Vagina (tissue), 2 donors: ENCODE results near the gene PADI1. TPM values are rescaled to one million over a fixed set of nuclear protein-coding genes. Genes with fewer than 3 reads are reported as not detected.

Experiments used
- DNase-seq, 2 donors: peaks; one replicate each; pipeline ENCODE4 v3.0.0-alpha.2; 2017; ENCODE audit errors: extremely low spot score in 2 of 2
- H3K27ac ChIP-seq: fragments of 200-600 bp; sonication (generic); one replicate; pipeline ENCODE4 v1.5.1; 2019
- H3K27me3 ChIP-seq: fragments of 200-600 bp; sonication (generic); one replicate; pipeline ENCODE4 v1.5.1; 2019
- H3K36me3 ChIP-seq, 2 donors: fragments of 200-600 bp; sonication (generic); one replicate each; pipeline ENCODE4 v1.5.1; 2017 to 2019
- H3K4me1 ChIP-seq: fragments of 200-600 bp; sonication (generic); one replicate; pipeline ENCODE4 v1.5.1; 2019
- H3K4me3 ChIP-seq, 2 donors: fragments of 200-600 bp; sonication (generic); 1 replicate in 1 of 2; 2 replicates in 1 of 2; pipeline ENCODE4 v1.5.1; 2016 to 2019
- H3K9me3 ChIP-seq: fragments of 200-600 bp; sonication (generic); one replicate; pipeline ENCODE4 v1.5.1; 2019
- CTCF ChIP-seq, 3 experiments: fragments of 450-650 bp in 2 of 3; fragments of 200-600 bp in 1 of 3; sonication (generic) in 1 of 3; IDR thresholded peaks; one replicate each; pipeline ENCODE4 v1.5.1; 2017 to 2019; ENCODE audit warnings: antibody characterized with exemption in 3 of 3, mild to moderate bottlenecking in 2 of 3, moderate library complexity in 2 of 3
- POLR2A ChIP-seq, 2 donors: fragments of 450-650 bp; IDR thresholded peaks; one replicate each; pipeline ENCODE4 v1.6.1; 2017; ENCODE audit warnings: antibody characterized with exemption in 2 of 2, mild to moderate bottlenecking in 2 of 2, moderate library complexity in 2 of 2
- POLR2AphosphoS5 ChIP-seq, 2 donors: sonication (generic); formaldehyde crosslinking; IDR thresholded peaks; one replicate each; pipeline ENCODE4 v1.9.0; 2017; ENCODE audit warnings: antibody characterized with exemption in 2 of 2, mild to moderate bottlenecking in 2 of 2, low read depth in 1 of 2; ENCODE audit not compliant: insufficient read depth in 1 of 2
- intact Hi-C: fragments of 100-400 bp; cut with DNase I; formaldehyde crosslinking; loops from one replicate; pipeline ENCODE4 v1.15.1; 2023
- total RNA-seq: library from RNA; depleted of rRNA; stranded (reverse); fragments of >200 nt; gene quantifications from one replicate; pipeline ENCODE4 v1.2.3, GENCODE V29; 2016

Gene PADI1
- total RNA-seq, 1 donor from 2014 or later = 46.4 TPM

- TF ChIP-seq POLR2A (IDR thresholded peaks at IDR 0.05) (no peak), CTCF (IDR thresholded peaks at IDR 0.05) (no peak), POLR2AphosphoS5 (IDR thresholded peaks at IDR 0.05; ENCODE audit: insufficient read depth in 1 of 2, low read depth in 1 of 2) (no peak)
- H3K27me3 ChIP-seq = no peaks in the 10 kb centered on the region
- no peaks in the 10 kb centered on the region for H3K36me3 ChIP-seq
- no peak overlapping the region for H3K27ac ChIP-seq
- no peak overlapping the region for H3K4me3 ChIP-seq
- H3K4me1 ChIP-seq = no peaks in the 10 kb centered on the region
- intact Hi-C loops = no loop called here
- H3K9me3 ChIP-seq = no peaks in the 10 kb centered on the region
- DNase-seq = no peak
Observed at GRCh38 chr1:17264470-17264869, 59.5 kb downstream of the PADI1 start.

DNA sequence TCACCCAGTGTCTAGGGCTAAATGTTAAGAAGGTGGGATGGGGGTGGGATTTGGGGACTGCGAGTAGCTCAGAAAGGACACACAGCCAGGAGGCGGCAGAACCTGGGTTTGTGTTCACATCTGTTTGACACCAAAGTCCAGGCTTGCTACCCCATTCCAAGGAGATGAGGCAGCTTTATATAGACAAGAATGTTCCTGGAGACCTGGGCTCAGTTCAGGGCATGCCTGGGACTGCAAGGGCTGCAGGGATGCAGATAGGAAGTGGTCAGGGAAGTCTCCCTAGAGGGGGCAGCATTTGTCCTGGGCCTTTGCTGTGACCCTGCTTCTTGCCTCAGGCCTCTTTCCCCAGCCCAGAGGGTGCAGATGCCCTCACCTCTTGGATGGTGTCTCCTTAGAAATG lies 60.2 kb downstream of the PADI1 start:
- Histone ChIP-seq H3K4me1 (no peaks in the 10 kb centered on the region), H3K9me3 (no peaks in the 10 kb centered on the region), H3K4me3 (no peak overlapping the region), H3K27ac (no peak overlapping the region), H3K27me3 (no peaks in the 10 kb centered on the region), H3K36me3 (no peaks in the 10 kb centered on the region)
- TF ChIP-seq POLR2A (IDR thresholded peaks at IDR 0.05) (no peak), CTCF (IDR thresholded peaks at IDR 0.05) (no peak)
- intact Hi-C loops = no loop called here
- DNase-seq = no peak

DNA sequence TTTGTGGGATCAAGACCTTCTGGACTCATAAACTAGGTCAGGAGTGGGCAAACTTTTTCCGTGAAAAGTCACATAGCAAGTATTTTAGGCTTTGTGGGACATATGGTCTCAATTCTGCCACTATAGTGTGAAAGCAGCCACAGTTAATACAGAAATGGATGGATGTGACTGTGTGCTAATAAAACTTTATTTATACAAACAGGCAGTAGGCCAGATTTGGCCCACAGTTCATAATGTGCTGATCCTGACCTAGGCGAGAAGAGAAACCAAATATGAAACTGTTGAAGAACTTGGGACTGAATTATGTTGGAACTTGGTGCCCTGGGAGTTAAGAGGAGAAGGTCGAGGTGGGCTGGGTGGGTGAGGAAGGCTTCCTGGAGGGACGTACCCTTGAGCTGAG lies 61.0 kb downstream of the PADI1 start:
- no peak for DNase-seq
- Histone ChIP-seq H3K36me3 (no peaks in the 10 kb centered on the region), H3K9me3 (no peaks in the 10 kb centered on the region), H3K4me3 (no peak overlapping the region), H3K27me3 (no peaks in the 10 kb centered on the region), H3K27ac (no peak overlapping the region), H3K4me1 (no peaks in the 10 kb centered on the region)
- TF ChIP-seq POLR2AphosphoS5 (IDR thresholded peaks at IDR 0.05; ENCODE audit: insufficient read depth in 1 of 2, low read depth in 1 of 2) (no peak), CTCF (IDR thresholded peaks at IDR 0.05) (no peak), POLR2A (IDR thresholded peaks at IDR 0.05) (no peak)
- intact Hi-C loops = no loop called here

DNA sequence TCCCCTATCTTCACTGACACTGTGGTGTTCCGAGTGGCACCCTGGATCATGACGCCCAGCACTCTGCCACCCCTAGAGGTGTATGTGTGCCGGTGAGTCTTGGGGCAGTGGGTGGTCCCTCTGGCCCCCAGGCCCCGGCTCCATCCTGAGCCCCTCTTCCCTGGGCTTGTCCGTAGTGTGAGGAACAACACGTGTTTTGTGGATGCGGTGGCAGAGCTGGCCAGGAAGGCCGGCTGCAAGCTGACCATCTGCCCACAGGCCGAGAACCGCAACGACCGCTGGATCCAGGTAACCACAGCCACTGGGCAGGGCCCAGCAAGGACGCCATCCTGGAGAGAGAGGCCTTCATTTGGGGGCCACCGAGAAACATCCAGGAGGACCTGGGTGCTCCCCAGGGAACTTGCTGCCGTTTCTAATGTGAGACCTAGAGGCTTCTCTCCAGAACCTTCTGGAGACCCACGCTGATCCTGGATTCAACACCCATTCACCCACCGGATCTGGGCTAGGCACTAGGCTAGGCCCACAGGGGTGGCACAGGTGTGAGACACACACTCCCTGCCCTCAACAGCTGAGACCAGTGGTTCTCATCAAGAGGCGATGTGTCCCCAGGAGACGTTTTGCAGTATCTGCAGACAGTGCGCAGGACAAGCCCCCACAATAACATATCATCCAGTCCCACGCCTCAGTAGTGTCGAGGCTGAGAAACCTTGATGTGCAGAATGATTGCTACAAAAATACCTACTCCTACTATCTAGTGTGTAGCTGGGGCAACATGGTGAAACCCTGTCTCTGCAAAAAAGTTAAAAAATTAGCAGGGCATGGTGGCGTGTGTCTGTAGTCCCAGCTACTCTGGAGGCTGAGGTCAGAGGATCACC lies 66.2 kb downstream of the PADI1 start:
- TF ChIP-seq POLR2A (IDR thresholded peaks at IDR 0.05) = no peak
- TF ChIP-seq POLR2AphosphoS5 (IDR thresholded peaks at IDR 0.05; ENCODE audit: insufficient read depth in 1 of 2, low read depth in 1 of 2) = no peak
- TF ChIP-seq CTCF (IDR thresholded peaks at IDR 0.05) = no peak
- H3K4me3 ChIP-seq = no peak overlapping the region
- no peaks in the 10 kb centered on the region for H3K27me3 ChIP-seq
- H3K9me3 ChIP-seq = no peaks in the 10 kb centered on the region
- intact Hi-C loops = no loop called here
- H3K36me3 ChIP-seq = no peaks in the 10 kb centered on the region
- no peak for DNase-seq
- H3K4me1 ChIP-seq = no peaks in the 10 kb centered on the region
- H3K27ac ChIP-seq = no peak overlapping the region

DNA sequence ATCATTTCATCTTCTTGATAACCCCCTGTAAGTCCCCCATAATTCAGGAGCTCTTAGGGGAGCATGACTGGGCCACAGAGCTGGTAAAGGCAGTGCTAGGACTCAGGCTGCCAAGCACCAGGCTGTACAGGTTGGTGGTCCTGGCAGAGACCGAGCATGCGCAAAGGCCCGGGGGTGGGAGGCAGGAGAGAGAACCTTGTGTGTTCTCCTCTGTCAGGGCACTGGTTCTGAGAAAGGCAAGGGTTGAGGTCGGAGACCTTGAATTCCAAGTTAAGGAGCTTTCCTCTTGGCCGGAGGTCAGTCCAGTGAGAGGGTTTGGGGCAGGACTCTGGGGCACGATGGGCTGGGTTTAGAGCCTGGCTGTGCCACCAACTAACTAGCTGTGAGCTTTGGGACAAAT lies 67.1 kb downstream of the PADI1 start:
- no peak for TF ChIP-seq POLR2AphosphoS5 (IDR thresholded peaks at IDR 0.05; ENCODE audit: insufficient read depth in 1 of 2, low read depth in 1 of 2)
- TF ChIP-seq CTCF (IDR thresholded peaks at IDR 0.05) = no peak
- TF ChIP-seq POLR2A (IDR thresholded peaks at IDR 0.05) = no peak
- H3K4me3 ChIP-seq = no peak overlapping the region
- intact Hi-C loops = no loop called here
- H3K36me3 ChIP-seq = no peaks in the 10 kb centered on the region
- H3K4me1 ChIP-seq = no peaks in the 10 kb centered on the region
- DNase-seq = no peak
- no peaks in the 10 kb centered on the region for H3K27me3 ChIP-seq
- H3K9me3 ChIP-seq = no peaks in the 10 kb centered on the region
- no peak overlapping the region for H3K27ac ChIP-seq
